PFSK-1 (cell line): ENCODE results near the gene OR6B3.

Experiments
- FOXP2 ChIP-seq: optimal IDR thresholded peaks from 2 replicates; pipeline ENCODE3; 2011; ENCODE audit warnings: borderline replicate concordance, control low read depth, inconsistent platforms; ENCODE audit not compliant: insufficient read depth; ENCODE audit errors: extremely low read length, extremely low read depth
- POLR2AphosphoS5 ChIP-seq: IDR thresholded peaks from 2 replicates; pipeline ENCODE4 v1.6.1; 2012; ENCODE audit warnings: low read depth, mild to moderate bottlenecking, control low read depth, low read length, moderate library complexity
- REST ChIP-seq, 2 experiments: IDR thresholded peaks; 2 replicates each; pipeline versions ENCODE4 v1.6.1 to v1.8.0; 2011 to 2012; ENCODE audit warnings: low read depth in 2 of 2, low read length in 2 of 2, control low read depth in 1 of 2, inconsistent platforms in 1 of 2, mild to moderate bottlenecking in 1 of 2, moderate library complexity in 1 of 2; ENCODE audit not compliant: insufficient read depth in 1 of 2
- SIN3A ChIP-seq: IDR thresholded peaks from 2 replicates; pipeline ENCODE4 v1.6.1; 2012; ENCODE audit warnings: mild to moderate bottlenecking, low read length, moderate library complexity, borderline replicate concordance; ENCODE audit not compliant: insufficient read depth
- TAF1 ChIP-seq: IDR thresholded peaks from 2 replicates; pipeline ENCODE4 v1.6.1; 2012; ENCODE audit warnings: low read length, control low read depth, borderline replicate concordance; ENCODE audit not compliant: insufficient read depth

DNA sequence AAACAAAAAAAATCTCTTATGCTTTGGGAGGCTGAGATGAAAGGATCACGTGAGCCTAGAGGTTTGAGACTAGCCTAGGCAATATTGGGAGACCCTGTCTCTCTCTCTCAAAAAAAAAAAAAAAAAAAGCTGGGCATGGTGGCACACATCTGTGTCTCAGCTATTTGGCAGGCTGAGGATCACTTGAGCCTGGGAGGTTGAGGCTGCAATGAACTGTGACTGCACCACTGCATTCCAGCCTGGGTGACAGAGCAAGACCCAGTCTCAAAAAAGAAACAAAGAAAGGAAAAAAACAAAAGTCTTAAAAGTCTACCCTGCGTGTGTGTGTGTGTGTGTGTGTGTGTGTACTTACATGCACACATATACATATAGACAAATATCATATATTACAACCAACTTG, 25.3 kb upstream of the OR6B3 start:
- TF ChIP-seq POLR2AphosphoS5 = no peak
- no peak for TF ChIP-seq REST (IDR thresholded peaks at IDR 0.05; ENCODE audit: insufficient read depth in 1 of 2, low read depth in 2 of 2, low read length in 2 of 2)
- TF ChIP-seq SIN3A = no peak
- no peak for TF ChIP-seq FOXP2
- TF ChIP-seq TAF1 = no peak
